Activated T-helper 2 cell treated with anti-CD3 and anti-CD28 coated beads, Interferon-gamma antibody, Interleukin-2, Interleukin-4, amounts not matched to agents 10 μg/mL and 5 μg/mL and 100 μg/mL, durations not matched to agents 14 hours and 24 hours and 36 hours (primary cell): ENCODE data around the gene TBX10. TPM values are rescaled to one million over a fixed set of nuclear protein-coding genes. Genes with fewer than 3 reads are reported as not detected.
A peak's percentile ranks its signal among the peaks of the same experiment; 100 is the strongest.
"Not testable (repeated sequence)": the region's sequence is repeated elsewhere in the genome, so short reads cannot be mapped to it uniquely, and the experiment has no call there.

ENCODE experiments used
- DNase-seq: peaks from one replicate; pipeline ENCODE4 v3.0.0; 2021; ENCODE audit warnings: low spot score
- H3K27ac Mint-ChIP-seq: one replicate; pipeline ENCODE4 v1.8.0; 2021; ENCODE audit warnings: mixed read lengths
- H3K27me3 Mint-ChIP-seq: one replicate; pipeline ENCODE4 v1.8.0; 2021; ENCODE audit warnings: low read depth, mixed read lengths
- H3K36me3 Mint-ChIP-seq: one replicate; pipeline ENCODE4 v1.8.0; 2021; ENCODE audit warnings: low read depth, mixed read lengths
- H3K4me1 Mint-ChIP-seq: one replicate; pipeline ENCODE4 v1.8.0; 2021; ENCODE audit warnings: low read depth, mixed read lengths
- H3K4me3 Mint-ChIP-seq: one replicate; pipeline ENCODE4 v1.8.0; 2021; ENCODE audit warnings: low read depth, mild to moderate bottlenecking, moderate library complexity, mixed read lengths
- H3K9me3 Mint-ChIP-seq: one replicate; pipeline ENCODE4 v1.8.0; 2021; ENCODE audit warnings: mixed read lengths
- intact Hi-C: fragments of 100-400 bp; cut with micrococcal nuclease; formaldehyde crosslinking; loops from one replicate; pipeline ENCODE4 v1.15.1; 2023
- total RNA-seq: library from RNA; stranded (reverse); gene quantifications from 2 replicates; pipeline ENCODE4 v1.2.3, GENCODE V29; 2022

Gene TBX10
- total RNA-seq, 1 donor from 2014 or later: not detected

DNA sequence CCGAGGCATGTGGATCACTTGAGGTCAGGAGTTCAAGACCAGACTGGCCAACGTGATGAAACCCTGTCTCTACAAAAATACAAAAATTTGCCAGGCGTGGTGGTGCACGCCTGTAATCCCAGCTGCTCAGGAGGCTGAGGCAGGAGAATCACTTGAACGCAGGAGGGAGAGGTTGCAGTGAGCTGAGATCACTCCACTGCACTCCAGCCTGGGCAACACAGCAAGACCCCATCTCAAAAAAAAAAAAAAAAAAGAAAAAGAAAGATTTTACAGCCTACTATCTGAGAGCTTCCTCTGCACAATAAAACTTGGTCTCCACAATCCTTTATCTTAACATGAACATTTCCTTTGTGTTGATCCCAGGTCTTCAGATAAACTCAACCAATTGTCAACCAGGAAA is 21.2 kb upstream of the TBX10 start:
- H3K4me3 Mint-ChIP-seq, intact Hi-C loops, H3K4me1 Mint-ChIP-seq: not testable (repeated sequence)

DNA sequence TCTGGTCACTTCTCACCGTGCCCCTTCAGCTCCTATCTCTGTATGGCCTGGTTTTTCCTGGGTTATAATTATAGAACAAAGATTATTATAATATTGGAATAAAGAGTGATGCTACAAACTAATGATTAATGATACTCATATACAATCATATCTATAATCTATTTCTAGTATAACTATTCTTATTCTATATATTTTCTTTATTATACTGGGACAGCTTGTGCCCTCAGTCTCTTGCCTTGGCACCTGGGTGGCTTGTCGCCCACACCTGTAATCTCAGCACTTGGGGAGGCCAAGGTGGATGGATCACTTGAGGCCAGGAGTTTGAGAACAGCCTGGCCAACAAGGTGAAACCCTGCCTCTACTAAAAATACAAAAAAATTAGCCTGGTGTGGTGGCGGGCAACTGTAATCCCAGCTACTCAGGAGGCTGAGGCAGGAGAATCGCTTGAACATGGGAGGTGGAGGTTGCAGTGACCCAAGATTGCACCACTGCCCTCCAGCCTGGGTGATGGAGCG is 20.1 kb upstream of the TBX10 start:
- H3K9me3 Mint-ChIP-seq, H3K4me1 Mint-ChIP-seq, H3K36me3 Mint-ChIP-seq, H3K27ac Mint-ChIP-seq, intact Hi-C loops, H3K4me3 Mint-ChIP-seq, H3K27me3 Mint-ChIP-seq, DNase-seq: not testable (repeated sequence)

More for the DNA sequence above, 21.2 kb upstream of the TBX10 start:
- H3K9me3 Mint-ChIP-seq, DNase-seq, H3K36me3 Mint-ChIP-seq, H3K27me3 Mint-ChIP-seq, H3K27ac Mint-ChIP-seq: not testable (repeated sequence)

DNA sequence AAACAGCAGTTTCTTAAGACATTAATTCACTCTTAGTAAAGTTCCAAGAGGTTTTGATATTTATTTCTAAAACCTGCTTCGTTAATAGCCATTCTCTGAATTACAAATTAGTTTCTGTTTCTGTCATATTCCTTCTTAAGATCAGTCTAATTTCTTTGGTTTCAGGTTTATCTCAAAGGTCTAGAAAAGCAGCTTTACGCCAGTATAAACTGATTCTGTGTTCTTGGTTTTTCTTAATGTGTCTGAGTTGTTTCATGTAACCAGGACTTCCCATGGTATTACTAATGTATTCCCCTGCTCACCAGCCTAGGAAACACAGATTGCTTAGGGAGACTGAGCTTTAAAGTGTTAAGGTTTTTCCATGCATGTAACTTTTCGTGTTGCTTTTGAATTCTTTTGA is 17.7 kb upstream of the TBX10 start:
- intact Hi-C loops: no loop called here
- H3K9me3 Mint-ChIP-seq: peaks cover 5% of the 10 kb centered on the region
- H3K4me3 Mint-ChIP-seq: no peak overlapping the region
- H3K4me1 Mint-ChIP-seq: peaks cover 2% of the 10 kb centered on the region
- DNase-seq: no peak
- peaks cover 3% of the 10 kb centered on the region for H3K36me3 Mint-ChIP-seq
- H3K27ac Mint-ChIP-seq: no peak overlapping the region
- H3K27me3 Mint-ChIP-seq: no peaks in the 10 kb centered on the region

DNA sequence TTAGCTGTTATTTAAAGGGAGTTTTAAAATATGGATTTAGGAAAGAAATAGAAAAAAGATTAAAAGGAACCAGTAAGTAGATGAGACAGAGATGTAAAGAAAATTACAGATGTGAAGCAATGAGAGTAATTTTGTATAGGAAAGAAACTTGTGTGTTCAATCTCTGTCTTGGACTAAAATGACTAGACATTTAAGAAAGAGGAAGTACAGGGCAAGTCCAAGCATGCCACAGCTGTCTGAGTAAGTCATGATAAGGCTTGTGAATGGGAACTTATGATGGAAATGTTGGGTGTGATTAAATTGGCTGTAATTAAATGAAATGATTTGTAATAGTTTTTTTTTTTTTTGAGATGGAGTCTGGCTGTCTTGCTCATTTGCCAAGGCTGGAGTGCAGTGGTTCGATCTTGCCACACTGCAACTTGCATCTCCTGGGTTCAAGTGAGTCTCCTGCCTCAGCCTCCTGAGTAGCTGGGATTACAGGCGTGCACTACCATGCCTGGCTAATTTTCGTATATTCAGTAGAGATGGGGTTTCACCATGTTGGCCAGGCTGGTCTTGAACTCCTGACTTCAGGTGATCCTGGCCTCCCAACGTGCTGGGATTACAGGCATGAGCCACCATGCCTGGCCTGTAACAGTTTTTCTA is 16.8 kb upstream of the TBX10 start:
- no peak for DNase-seq
- H3K36me3 Mint-ChIP-seq: peaks cover 3% of the 10 kb centered on the region
- peaks cover 5% of the 10 kb centered on the region for H3K9me3 Mint-ChIP-seq
- H3K27me3 Mint-ChIP-seq: no peaks in the 10 kb centered on the region
- no peak overlapping the region for H3K27ac Mint-ChIP-seq
- H3K4me3 Mint-ChIP-seq: no peak overlapping the region
- peaks cover 2% of the 10 kb centered on the region for H3K4me1 Mint-ChIP-seq
- intact Hi-C loops: no loop called here

DNA sequence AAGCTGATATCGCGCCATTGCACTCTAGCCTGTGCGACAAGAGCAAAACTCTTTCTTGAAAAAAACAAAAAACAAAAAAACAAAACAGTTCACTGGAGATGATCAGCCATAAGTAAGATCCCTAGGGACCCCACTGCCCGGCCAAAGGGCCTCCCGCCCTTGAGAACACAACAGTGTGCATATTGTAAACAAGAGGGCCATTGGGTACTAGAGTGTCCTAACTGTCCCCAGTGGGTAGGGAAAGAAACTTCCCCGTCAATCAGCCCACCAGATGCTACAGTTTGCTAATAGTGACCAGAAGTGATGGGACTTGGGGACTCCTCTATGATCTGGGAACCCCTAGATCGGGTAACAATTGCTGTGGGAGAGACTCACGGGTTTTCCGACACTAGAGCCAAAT is 14.7 kb upstream of the TBX10 start:
- intact Hi-C loops: no loop called here
- Mint-ChIP-seq H3K4me3 (no peak overlapping the region), H3K4me1 (peaks cover 9% of the 10 kb centered on the region), H3K9me3 (peaks cover 5% of the 10 kb centered on the region), H3K36me3 (peaks cover 3% of the 10 kb centered on the region), H3K27me3 (no peaks in the 10 kb centered on the region), H3K27ac (no peak overlapping the region)
- DNase-seq: no peak

DNA sequence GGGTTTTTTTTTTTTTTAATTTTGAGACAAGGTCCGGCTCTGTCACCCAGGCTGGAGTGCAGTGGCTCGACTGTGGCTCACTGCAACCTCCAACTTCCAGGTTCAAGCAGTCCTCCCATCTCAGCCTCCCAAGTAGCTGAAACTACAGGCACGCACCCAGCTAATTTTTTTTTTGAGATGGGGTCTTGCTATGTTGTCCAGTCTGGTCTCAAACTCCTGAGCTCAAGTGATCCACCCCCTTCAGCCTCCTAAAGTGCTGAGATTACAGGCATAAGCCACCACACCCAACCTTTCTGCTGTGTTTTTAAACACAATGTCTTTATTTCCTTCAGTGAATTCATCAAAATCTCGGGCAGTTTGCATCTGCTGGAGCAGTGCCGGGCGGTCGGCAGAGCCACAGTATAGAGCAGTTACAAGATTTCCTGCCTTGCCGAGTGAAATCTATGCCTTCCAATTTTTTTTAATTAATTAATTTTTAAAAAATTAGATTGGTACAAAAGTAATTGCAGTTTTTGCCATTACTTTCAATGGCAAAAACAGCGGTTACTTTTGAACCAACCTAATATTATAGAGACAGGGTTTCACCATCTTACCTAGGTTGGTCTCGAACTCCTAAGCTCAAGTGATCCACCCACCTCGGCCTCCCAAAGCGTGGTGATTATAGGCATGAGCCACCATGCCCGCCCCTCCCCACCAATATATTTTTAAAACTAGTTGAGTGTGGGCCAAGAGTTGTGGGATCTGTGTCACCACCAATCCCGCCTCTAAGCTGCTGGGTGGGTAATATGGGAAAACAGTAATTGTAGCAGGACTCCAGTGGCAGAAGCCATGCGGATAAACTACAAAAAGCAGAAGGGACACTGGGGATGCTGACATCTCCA is 13.6 kb upstream of the TBX10 start:
- H3K4me1 Mint-ChIP-seq: peaks cover 8% of the 10 kb centered on the region
- H3K9me3 Mint-ChIP-seq: peaks cover 5% of the 10 kb centered on the region
- intact Hi-C loops: no loop called here
- no peak for DNase-seq
- H3K4me3 Mint-ChIP-seq: no peak overlapping the region
- peaks cover 3% of the 10 kb centered on the region for H3K36me3 Mint-ChIP-seq
- H3K27me3 Mint-ChIP-seq: no peaks in the 10 kb centered on the region
- H3K27ac Mint-ChIP-seq: no peak overlapping the region

DNA sequence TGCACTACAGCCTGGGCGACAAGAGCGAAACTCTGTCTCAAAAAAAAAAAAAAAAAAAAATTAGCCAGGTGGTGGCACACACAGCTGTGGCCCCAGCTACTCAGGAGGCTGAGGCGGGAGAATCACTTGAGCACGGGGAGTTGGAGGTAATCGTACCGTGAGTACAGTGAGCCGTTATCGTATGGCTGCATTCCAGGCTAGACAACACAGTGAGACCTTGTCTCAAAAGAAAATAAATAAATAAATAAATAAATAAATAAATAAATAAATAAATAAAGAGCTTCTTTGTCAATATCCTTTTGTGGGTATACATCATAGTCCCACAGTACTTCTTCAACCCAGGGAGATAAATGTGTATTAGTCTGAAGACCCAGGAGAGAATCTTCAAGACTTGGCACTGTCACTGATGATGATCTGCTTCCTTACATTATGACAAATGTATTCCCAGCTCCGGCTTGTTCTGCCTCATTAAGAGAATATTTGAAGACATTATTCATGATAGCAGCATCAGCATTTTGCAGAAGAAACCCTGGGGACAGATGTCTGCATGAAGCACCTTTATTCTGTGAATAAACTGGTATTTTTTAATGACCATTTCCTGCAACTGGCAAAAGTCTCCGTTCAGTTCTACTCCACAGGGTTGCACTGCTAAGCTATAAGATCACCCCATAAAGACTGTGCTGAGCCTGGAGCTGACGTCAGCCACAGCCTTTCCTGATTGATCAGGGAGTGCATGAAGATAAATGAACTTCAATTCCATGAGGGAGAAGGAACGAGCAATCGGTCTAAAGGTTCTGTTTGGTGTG is 12.6 kb upstream of the TBX10 start:
- DNase-seq: no peak
- no peak overlapping the region for H3K4me3 Mint-ChIP-seq

DNA sequence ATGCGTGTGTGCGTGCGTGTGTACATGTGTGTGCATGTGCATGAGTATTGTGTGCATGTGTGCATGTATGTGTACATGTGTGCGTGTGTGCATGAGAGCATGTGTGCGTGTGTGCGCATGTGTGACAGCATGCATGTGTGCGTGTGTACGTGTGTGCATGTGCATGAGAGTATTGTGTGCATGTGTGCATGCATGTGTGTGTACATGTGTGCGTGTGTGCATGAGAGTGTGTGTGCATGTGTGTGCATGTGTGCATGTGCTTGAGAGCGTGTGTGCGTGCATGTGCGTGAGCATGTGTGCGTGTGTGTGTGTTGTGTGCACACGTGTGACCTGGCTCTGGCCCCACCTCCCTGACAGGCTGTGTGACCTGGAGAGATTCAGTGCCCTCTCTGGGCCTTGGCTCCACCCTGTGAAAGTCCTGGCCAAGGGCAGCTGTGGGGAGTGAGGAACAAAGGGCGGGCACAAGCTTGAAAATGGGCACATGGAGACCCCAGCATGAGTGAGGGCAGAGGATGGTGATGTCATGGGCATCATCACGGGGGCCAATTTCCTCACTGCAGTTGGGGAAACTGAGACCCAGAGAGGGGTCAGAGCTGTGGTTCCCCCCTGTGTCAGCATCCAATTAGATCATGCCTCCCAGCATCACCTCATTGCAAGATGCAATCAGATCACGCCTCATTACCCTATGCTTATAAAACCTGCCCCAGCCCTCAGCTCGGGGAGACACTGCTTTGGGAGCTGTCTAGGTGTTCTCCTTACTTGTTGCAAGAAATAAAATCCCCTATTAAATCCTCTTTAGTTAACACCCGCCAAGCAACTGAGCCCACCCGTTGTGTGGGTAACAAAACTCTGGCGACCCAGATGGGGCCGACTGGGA is 10.3 kb upstream of the TBX10 start:
- Mint-ChIP-seq H3K36me3 (no peaks in the 10 kb centered on the region), H3K4me3 (peak overlapping the region; percentile 77), H3K27me3 (no peaks in the 10 kb centered on the region), H3K27ac (peak overlapping the region; percentile 75), H3K9me3 (no peaks in the 10 kb centered on the region), H3K4me1 (peaks cover 22% of the 10 kb centered on the region)
- intact Hi-C loops: loop anchor here (10.0 kb wide), 1 partner anchor 75 kb away; no protein-coding TSS in a partner anchor
- DNase-seq: no peak

More for the DNA sequence above, 12.6 kb upstream of the TBX10 start:
- Mint-ChIP-seq H3K9me3 (peaks cover 5% of the 10 kb centered on the region), H3K4me1 (peaks cover 10% of the 10 kb centered on the region), H3K27ac (no peak overlapping the region), H3K36me3 (peaks cover 3% of the 10 kb centered on the region), H3K27me3 (no peaks in the 10 kb centered on the region)
- intact Hi-C loops: no loop called here

DNA sequence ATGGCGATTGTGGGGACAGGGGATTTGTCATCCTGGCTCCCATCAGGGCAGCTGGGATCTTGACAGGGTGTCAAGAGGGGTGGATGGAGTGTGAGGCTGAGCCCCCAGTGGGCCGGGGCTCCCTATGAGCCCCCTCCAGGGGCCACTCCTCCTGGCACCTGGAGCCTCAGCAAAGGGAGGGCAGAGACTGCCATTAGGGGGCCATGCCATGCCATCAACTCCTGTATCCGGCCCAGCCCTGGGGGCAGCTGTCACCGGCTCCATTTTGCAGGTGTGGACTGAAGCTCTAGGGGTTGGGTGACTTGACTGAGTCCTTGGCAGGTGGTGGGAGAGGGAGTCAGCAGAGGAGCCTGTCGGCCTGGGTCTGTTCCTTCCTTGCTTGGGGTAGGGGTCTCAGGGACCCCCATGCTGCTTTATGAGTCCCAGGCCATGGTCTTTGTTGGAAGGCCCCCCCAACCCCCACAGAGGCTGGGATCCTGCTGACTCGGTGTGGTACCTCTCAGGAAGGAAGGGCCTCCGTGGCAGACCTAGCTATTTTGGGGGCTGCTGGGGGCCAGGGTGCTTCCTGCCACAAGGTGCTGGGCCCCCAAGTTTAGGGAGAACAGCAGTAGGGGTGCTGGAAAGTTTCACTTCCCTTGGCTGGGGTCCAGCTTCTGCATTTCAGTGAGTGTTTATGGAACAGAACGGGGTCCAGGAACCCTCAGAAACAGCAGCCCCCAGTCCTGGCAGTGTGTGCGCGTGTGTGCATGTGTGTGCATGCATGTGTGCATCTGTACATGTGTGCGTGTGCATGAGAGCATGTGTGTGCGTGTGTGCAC is 9.4 kb upstream of the TBX10 start:
- H3K27ac Mint-ChIP-seq: no peak overlapping the region

DNA sequence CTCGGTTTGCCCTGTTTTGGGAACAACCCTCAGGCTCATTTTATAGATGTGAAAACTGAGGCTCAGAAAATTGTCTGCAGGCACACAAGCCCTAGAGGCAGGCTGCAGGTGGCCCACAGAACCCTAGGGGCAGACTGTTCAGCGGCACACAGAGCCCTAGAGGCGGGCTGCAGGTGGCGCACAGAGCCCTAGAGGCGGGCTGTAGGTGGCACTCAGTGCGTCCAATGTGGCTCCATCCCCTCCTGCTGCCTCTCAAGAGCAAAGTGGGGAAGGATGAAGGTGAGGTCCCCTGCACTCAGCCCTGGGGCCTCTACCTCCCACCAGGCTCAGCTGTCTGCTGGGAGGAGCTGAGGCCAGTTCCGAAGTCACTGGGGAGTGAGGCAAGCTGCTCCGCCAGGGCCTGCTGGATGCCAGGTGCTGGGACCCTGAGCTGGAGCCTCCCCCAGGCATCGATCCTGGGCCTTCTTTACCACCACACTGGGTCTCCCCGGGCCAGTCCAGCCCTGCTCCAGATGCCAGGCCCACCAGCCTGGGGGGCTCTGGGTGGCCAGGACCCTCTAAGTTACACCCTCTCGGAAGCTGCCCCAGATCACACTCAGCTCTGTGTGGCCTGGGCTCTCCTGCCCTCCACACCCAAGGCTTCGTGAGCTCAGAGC is 8.7 kb upstream of the TBX10 start:
- DNase-seq: peak; percentile 33
- Mint-ChIP-seq H3K27ac (no peak overlapping the region), H3K4me3 (no peak overlapping the region), H3K4me1 (peaks cover 22% of the 10 kb centered on the region), H3K36me3 (no peaks in the 10 kb centered on the region), H3K9me3 (no peaks in the 10 kb centered on the region), H3K27me3 (no peaks in the 10 kb centered on the region)
- intact Hi-C loops: loop anchor here (10.0 kb wide), 1 partner anchor 77 kb away; no protein-coding TSS in a partner anchor

More for the DNA sequence above, 9.4 kb upstream of the TBX10 start:
- no peaks in the 10 kb centered on the region for H3K27me3 Mint-ChIP-seq
- DNase-seq: no peak
- intact Hi-C loops: loop anchor here (10.0 kb wide), 1 partner anchor 76 kb away; no protein-coding TSS in a partner anchor
- no peaks in the 10 kb centered on the region for H3K36me3 Mint-ChIP-seq
- no peaks in the 10 kb centered on the region for H3K9me3 Mint-ChIP-seq
- H3K4me1 Mint-ChIP-seq: peaks cover 22% of the 10 kb centered on the region
- no peak overlapping the region for H3K4me3 Mint-ChIP-seq

DNA sequence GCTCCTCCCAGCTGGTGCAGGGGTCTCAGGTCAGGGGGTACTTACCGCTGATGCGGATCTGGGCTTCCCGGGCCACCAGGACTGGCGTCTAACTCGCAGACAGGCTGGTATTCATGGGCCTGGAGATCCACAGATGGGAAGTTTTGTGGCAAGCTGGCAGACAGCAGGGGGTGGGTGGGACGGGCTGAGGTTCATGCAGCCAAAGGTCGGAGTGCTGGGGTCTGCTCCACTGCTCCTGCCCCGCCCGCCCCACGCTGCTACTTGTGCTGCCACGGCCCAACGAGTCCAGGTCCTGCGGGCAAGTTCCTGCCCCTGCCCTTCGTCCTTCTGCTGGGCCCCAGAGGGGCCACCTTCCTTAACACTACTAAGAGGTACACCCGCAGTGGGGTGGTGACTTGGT is 7.9 kb upstream of the TBX10 start:
- intact Hi-C loops: loop anchor here (10.0 kb wide), 1 partner anchor 77 kb away; no protein-coding TSS in a partner anchor
- no peaks in the 10 kb centered on the region for H3K36me3 Mint-ChIP-seq

More for the DNA sequence above, 7.9 kb upstream of the TBX10 start:
- Mint-ChIP-seq H3K27ac (no peak overlapping the region), H3K27me3 (no peaks in the 10 kb centered on the region), H3K4me3 (no peak overlapping the region), H3K4me1 (peaks cover 22% of the 10 kb centered on the region), H3K9me3 (no peaks in the 10 kb centered on the region)
- DNase-seq: no peak
